Hematopoietic multipotent progenitor cell treated with erythropoietin and hydrocortisone succinate and interleukin-3 and kit ligand, for 6 days (in vitro differentiated cells): ENCODE measurements around the gene PLA2G15.

Source experiments
- DNase-seq: peaks from one replicate; pipeline ENCODE4 v3.0.0-alpha.2; 2015

The PLA2G15 gene

DNA sequence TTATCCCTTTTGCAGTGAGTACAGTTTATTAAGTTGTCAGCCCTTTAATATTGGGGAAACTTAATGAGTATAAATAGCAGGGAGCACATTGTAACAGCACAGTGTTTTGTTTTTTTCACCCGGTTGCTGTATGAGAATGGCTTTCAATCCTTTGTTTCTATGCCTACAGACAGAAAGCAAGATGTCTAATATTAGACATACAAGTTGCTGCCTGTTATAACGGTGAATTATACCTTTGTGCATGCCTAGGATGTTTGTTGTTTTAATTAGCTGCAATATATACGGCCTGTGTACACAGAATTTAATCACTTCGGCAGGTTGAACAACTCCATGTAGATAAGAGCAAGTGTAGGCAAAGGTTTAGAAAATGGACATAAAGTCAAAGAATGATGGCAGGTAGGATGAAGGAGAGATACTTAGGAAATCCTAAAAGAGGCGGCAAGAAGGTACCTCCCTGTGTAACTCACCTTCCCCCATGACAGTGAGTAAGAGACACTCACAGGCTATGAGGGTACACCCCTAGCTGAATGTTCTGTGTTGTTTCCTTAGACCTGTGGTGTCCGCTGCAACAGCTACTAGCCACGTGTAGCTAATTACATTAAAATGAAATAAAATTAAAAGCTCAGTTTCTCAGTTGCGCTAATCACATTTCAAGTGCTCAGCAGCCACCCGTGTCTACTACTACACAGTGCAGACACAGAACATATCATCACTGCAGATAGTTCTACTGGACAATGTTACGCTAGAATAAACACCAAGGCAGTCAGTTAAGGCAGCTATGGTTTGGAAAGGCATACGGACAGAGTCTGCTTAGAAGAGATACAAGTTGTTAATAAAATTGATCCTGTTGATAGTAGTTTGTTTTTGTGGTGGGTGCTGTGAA is 54.6 kb downstream of the PLA2G15 start:
- DNase-seq, result no peak

DNA sequence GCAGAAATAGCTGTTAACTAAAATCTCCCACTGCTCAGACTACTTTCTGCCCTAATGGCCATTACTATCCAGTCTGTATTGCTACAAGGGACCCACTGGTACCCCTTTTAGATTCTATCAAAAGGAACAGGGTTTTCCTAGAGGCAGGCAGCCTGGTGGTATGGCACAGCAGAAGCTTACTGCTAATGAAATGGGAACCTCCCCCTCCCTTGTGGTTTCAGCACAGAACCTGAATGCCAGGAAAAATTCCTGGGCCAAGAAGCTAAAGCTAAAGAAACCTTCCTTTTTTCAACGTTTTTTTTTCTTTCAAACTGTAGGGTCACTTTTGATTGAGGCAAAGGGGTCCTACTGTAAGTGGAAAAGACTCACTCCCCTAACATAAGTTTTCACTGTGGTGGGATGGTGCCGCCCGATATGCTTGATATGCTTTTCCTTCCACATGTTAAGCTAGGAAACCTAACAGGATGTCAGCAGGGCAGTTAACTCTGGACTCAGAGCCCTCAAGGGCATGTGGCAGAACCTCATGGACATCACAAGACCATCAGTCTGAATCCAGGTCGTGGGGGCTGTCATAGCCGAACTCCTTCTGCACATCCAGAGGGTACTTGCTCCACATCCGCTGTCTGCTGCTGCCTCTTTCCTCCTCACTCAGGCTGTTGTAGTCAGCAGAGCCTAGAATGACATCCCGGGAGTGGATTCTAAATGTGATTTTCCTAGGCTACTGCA is 55.7 kb downstream of the PLA2G15 start:
- peak; percentile 26 for DNase-seq

GRCh38 chr16:68306633-68307032 is 61.5 kb downstream of the PLA2G15 start:
- no peak for DNase-seq

- DNase-seq, result peak; percentile 50
Measured at GRCh38 chr16:68309799-68310198, 64.6 kb downstream of the PLA2G15 start.

DNA sequence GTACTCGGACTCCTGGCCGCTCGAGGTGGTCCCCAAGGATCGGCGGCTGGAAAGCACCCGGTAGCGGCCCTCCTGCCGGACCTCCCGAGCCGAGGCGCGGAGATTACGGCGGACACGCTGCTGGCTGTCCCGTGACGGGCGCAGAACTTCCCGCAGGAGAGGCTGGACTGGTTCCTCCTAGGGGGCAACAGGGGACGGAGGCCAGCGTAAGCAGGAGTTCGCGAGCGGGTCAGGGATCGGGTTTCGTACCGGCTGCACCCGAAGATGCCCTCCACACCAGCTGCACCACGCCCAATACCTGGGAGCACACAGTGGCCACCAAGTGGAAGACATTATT is 65.2 kb downstream of the PLA2G15 start:
- no peak for DNase-seq
